GM12864 (cell line): Measurements from ENCODE around the gene KRT1.

Experiments
- DNase-seq: peaks from one replicate; pipeline ENCODE4 v3.0.0-alpha.2; 2011; ENCODE audit warnings: low read depth
- H3K4me3 ChIP-seq: 2 replicates; pipeline ENCODE4 v1.5.1; 2011; ENCODE audit warnings: mild to moderate bottlenecking, low read depth, low read length, control low read depth
- TF ChIP-seq, protein P1 (sequence below): IDR thresholded peaks from 2 replicates; pipeline ENCODE4 v1.5.1; 2011; ENCODE audit warnings: low read depth, mild to moderate bottlenecking, moderate library complexity, low read length, control low read depth, inconsistent platforms; ENCODE audit errors: missing control alignments

KRT1 gene

DNA sequence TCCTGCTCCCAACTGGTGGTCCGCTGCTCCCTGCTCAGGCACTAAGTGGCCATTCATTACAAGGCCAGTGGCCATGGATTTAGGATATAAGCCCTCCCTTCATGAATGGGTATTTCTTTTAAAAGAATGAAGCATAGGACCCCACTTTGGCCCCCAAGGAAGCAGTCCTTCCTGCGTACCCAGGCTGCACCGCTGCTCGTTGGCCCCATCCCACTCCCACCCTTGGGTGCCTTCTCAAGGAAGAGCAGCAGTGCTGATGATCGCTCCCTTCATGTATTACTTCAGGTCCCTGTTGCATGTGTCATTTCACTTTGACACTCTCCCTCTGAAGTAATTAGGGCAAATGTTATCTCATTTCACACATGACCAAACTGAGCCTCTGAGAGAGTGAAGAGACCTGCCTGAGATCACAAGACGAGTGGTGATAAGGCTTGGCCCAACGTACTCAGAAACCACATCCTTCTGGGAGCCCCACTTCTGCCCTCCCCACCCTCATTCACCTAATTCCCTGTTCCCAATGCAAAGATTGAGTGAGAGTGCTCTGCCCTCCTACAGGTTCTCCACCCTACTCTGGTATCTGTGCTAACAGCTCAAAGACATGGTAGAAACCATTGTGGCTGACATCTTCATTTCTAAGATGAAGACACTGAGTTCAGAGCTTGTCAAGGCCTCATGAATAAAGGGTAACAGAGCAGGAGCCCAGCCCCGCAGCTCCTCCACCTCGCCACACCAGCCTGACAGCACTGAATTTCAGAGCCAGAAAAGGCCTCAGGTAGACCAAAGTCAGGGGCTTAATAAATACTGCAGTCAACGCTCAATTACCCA, 17.9 kb downstream of the KRT1 start:
- no peak overlapping the region for H3K4me3 ChIP-seq
- TF ChIP-seq, protein P1, sequence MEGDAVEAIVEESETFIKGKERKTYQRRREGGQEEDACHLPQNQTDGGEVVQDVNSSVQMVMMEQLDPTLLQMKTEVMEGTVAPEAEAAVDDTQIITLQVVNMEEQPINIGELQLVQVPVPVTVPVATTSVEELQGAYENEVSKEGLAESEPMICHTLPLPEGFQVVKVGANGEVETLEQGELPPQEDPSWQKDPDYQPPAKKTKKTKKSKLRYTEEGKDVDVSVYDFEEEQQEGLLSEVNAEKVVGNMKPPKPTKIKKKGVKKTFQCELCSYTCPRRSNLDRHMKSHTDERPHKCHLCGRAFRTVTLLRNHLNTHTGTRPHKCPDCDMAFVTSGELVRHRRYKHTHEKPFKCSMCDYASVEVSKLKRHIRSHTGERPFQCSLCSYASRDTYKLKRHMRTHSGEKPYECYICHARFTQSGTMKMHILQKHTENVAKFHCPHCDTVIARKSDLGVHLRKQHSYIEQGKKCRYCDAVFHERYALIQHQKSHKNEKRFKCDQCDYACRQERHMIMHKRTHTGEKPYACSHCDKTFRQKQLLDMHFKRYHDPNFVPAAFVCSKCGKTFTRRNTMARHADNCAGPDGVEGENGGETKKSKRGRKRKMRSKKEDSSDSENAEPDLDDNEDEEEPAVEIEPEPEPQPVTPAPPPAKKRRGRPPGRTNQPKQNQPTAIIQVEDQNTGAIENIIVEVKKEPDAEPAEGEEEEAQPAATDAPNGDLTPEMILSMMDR: no peak

DNA sequence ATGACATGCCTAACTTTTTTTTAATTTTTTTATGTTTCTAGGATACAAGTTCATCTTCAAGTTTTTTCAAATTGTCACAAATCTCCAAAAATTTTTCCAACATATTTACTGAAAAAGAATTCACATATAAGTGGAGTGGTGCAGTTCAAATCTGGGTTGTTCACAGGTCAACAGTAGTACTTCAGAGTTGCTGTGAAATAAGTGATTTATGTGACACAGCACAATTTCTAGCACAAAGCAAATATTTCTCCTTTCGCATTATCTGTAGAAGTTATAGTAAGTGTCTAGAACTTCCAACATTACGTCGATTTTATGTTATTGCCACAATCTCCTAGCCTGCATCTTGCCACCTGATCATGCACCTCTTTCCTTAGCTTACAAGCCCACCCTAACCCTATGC, 18.5 kb downstream of the KRT1 start:
- DNase-seq: no peak
- TF ChIP-seq, protein P1: no peak
- H3K4me3 ChIP-seq: no peak overlapping the region

More for the DNA sequence above, 17.9 kb downstream of the KRT1 start:
- DNase-seq: no peak

DNA sequence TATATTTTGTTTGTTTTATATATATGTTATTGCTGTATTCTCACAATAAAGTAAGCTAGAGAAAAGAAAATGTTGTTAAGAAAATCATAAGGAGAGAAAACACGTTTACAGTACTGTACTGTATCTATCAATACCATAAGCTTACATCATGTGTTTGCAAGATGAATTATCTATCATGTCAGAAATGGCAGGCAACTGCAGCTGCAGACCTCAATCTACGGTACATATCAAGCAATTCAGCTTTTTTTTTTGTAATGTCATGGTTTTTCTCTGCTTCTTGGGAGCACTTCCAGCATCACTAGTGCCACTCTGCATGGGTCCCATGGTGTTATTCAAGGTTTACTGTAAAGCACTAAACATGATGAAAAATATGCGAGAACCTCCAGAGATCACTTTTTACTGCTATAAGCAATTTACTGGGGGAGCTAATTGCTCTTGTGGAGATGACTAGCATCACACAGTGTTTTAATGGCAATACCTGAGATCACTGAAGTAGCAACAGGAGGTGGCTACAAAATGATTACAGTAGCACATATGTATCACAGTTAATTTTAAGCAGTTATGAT, 19.2 kb downstream of the KRT1 start:
- DNase-seq: no peak
- TF ChIP-seq, protein P1: no peak
- no peak overlapping the region for H3K4me3 ChIP-seq

DNA sequence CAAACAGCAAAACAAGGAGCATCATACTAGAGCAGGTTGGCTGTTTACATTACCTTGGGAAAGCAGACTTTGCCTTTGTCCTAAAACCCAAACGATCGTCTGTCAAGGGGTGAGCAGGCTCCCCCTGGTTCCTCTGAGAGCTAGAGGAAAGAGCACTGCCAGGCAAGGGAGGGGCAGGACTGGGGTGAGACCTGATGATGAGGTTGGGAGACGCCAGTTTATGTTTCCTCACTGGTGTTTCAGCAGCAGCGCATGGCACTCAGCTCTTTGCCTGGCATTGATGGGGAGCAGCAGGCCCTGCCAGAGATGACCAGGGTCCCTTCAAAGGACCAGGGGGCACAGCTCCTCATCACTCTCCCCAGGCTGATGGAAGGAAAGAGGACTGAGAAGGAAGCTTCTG, 20.3 kb downstream of the KRT1 start:
- DNase-seq: no peak
- H3K4me3 ChIP-seq: no peak overlapping the region
- TF ChIP-seq, protein P1: no peak

DNA sequence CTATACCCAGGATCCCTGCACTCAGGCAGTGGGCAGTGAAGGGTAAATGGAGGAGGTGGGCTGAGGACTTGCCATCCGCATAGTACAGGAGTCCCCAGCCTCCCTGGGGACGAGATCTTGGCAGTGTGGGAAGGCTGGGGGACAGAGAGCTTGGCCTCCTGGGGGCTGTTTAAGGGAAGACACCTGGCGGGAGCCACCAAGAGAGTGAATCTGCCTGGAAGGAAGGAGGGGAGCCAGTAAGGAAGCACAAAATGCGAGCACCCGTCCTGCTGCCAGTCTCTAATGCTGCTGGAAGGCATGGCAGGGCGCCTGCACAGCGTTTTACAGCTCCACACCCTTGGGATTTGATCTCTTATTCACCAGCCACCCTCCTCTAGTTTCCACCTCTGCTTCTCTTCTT, 20.8 kb downstream of the KRT1 start:
- no peak for DNase-seq
- TF ChIP-seq, protein P1: no peak
- H3K4me3 ChIP-seq: no peak overlapping the region

DNA sequence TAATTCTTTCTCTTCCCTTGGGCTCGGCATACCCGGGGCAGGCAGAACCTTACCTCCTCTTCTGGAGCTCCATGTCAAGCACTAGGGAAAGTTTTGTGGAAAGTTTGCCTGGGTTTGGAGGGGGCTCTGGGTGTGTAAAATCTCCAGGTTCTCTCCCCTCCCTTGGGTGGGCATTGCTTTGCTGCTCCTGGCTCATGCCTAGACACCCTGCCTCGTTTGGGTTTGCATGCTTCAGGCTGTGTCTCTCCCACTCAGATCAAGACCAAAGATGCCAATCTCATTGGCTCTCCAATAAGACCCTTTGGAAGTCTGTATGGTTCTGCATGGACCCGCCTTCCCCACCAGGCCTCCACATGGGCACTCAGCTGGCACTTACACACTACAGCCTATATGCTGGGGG, 22.0 kb downstream of the KRT1 start:
- TF ChIP-seq, protein P1: no peak
- no peak for DNase-seq
- no peak overlapping the region for H3K4me3 ChIP-seq
